CD4-positive, CD25-positive, alpha-beta regulatory T cell (primary cell): ENCODE data around the gene MT1B. TPM values are rescaled to one million over a fixed set of nuclear protein-coding genes. Genes with fewer than 3 reads are reported as not detected.
"Not testable (repeated sequence)": the region's sequence is repeated elsewhere in the genome, so short reads cannot be mapped to it uniquely, and the experiment has no call there.

Experiments used
- ATAC-seq, 2 donors: fragments of 150-1000 bp; cut with Tn5 transposase; one replicate each; pipeline ENCODE4 v1.10.0; 2021; ENCODE audit warnings: low read depth in 2 of 2, moderate number of reproducible peaks in 2 of 2, moderate library complexity in 1 of 2
- DNase-seq, 3 donors: peaks; one replicate each; pipeline versions ENCODE4 v3.0.0 to v3.0.0-alpha.2; 2012 to 2022; ENCODE audit warnings: mixed read lengths in 1 of 3
- H3K27ac ChIP-seq: one replicate; pipeline ENCODE4 v1.7.0; 2013; ENCODE audit warnings: mild to moderate bottlenecking, low read length; ENCODE audit not compliant: insufficient read depth, poor library complexity, severe bottlenecking
- H3K27me3 ChIP-seq: one replicate; pipeline ENCODE4 v1.7.0; 2013; ENCODE audit warnings: low read length; ENCODE audit not compliant: control insufficient read depth, insufficient read depth
- H3K36me3 ChIP-seq: one replicate; pipeline ENCODE4 v1.7.0; 2013; ENCODE audit warnings: mild to moderate bottlenecking, low read length, moderate library complexity; ENCODE audit not compliant: control insufficient read depth, insufficient read depth
- H3K4me1 ChIP-seq: 2 replicates; pipeline ENCODE4 v1.7.0; 2013; ENCODE audit warnings: mild to moderate bottlenecking, low read length; ENCODE audit not compliant: insufficient read depth, control insufficient read depth, poor library complexity, severe bottlenecking
- H3K4me3 ChIP-seq: one replicate; pipeline ENCODE4 v1.7.0; 2013; ENCODE audit warnings: low read depth, mild to moderate bottlenecking, low read length, moderate library complexity
- H3K9me3 ChIP-seq, 2 experiments: 1 replicate in 1 of 2; 2 replicates in 1 of 2; pipeline ENCODE4 v1.7.0; 2013; ENCODE audit warnings: low read length in 2 of 2, mild to moderate bottlenecking in 1 of 2, moderate library complexity in 1 of 2; ENCODE audit not compliant: control insufficient read depth in 2 of 2
- H3K27ac Mint-ChIP-seq, 3 donors: one replicate each; pipeline ENCODE4 v1.8.0; 2020 to 2022; ENCODE audit warnings: mild to moderate bottlenecking in 3 of 3, mixed read lengths in 3 of 3, moderate library complexity in 2 of 3
- H3K27me3 Mint-ChIP-seq: one replicate; pipeline ENCODE4 v1.8.0; 2022; ENCODE audit warnings: mild to moderate bottlenecking, mixed read lengths
- H3K36me3 Mint-ChIP-seq: one replicate; pipeline ENCODE4 v1.8.0; 2020; ENCODE audit warnings: mixed read lengths
- H3K4me1 Mint-ChIP-seq, 4 donors: one replicate each; pipeline ENCODE4 v1.8.0; 2020 to 2022; ENCODE audit warnings: mixed read lengths in 4 of 4, mild to moderate bottlenecking in 1 of 4
- H3K4me3 Mint-ChIP-seq, 4 donors: one replicate each; pipeline ENCODE4 v1.8.0; 2020 to 2022; ENCODE audit warnings: mild to moderate bottlenecking in 4 of 4, mixed read lengths in 4 of 4, moderate library complexity in 3 of 4
- H3K9me3 Mint-ChIP-seq, 7 donors: one replicate each; pipeline ENCODE4 v1.8.0; 2020 to 2022; ENCODE audit warnings: mixed read lengths in 7 of 7, mild to moderate bottlenecking in 3 of 7, moderate library complexity in 2 of 7
- polyA plus RNA-seq, 4 donors: library from polyadenylated mRNA; unstranded; fragments of 300-500 nt; fragmentation: Illumina TruSeq; gene quantifications; one replicate each; pipeline ENCODE4 v1.2.3, GENCODE V29; 2021
- total RNA-seq: library from RNA; stranded (reverse); gene quantifications from one replicate; pipeline ENCODE4 v1.2.3, GENCODE V29; 2022

Gene MT1B
- total and polyA plus RNA-seq, 5 donors from 2014 or later: not detected

DNA sequence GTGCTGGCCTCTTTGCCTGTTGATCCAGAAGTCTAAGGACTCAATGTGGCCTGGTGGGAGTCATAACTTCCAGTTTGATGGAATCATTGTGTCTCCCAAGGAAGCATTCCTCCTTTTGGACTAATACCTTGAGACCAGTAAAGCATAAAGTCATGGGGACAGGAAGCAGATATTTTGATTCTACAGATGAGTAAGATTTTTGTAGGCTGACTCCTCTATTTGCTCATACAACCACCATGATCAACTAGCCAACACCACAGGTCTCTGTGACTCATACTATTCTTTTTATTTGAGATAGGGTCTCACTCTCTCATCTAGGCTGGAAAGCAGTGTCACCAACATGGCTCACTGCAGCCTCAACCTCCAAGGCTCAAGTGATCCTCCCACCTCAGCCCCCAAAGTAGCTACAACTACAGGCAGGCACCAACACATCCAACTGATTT lies 37.1 kb upstream of the MT1B start:
- Mint-ChIP-seq H3K36me3 (no peaks in the 10 kb centered on the region), H3K9me3 (peaks cover 0 to 2% (median 0%) of the 10 kb centered on the region in 7 donors), H3K27ac (peak overlapping the region in 1 of 3 donors; percentile 41), H3K4me3 (no peak overlapping the region), H3K27me3 (peaks cover 6% of the 10 kb centered on the region), H3K4me1 (peaks cover 13 to 38% (median 24%) of the 10 kb centered on the region in 4 donors)
- Histone ChIP-seq H3K36me3 (no peaks in the 10 kb centered on the region), H3K9me3 (no peaks in the 10 kb centered on the region), H3K4me1 (peaks cover 29% of the 10 kb centered on the region), H3K4me3 (no peak overlapping the region), H3K27ac (no peak overlapping the region), H3K27me3 (peaks cover 4% of the 10 kb centered on the region)
- ATAC-seq (no peak), DNase-seq (peak in 1 of 3 donors; percentile 52)

DNA sequence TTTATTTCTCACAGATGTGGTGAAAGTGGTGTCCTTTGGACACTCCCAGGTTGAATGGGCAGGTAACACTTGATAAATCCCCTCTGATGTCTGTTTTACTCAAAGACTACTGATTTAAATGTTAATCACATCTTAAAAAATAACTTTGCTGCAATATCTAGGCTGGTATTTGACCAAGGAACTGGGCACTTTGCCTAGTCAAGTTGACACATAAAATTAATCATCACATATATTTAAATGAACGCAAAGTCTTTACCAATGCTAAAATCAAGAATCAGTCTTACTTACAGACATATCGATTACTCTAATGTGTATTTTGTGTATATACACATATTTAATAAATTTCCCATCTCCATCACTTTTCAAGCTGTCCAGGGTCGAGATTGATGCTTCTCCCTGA lies 36.3 kb upstream of the MT1B start:
- H3K4me3 ChIP-seq: no peak overlapping the region
- Mint-ChIP-seq H3K4me3 (peak overlapping the region in 1 of 4 donors; percentile 47), H3K4me1 (peaks cover 10 to 31% (median 18%) of the 10 kb centered on the region in 4 donors), H3K27me3 (peaks cover 6% of the 10 kb centered on the region), H3K27ac (no peak overlapping the region), H3K36me3 (no peaks in the 10 kb centered on the region), H3K9me3 (peaks cover 0 to 2% (median 0%) of the 10 kb centered on the region in 7 donors)
- no peaks in the 10 kb centered on the region for H3K36me3 ChIP-seq
- ATAC-seq: no peak
- peaks cover 4% of the 10 kb centered on the region for H3K27me3 ChIP-seq
- H3K4me1 ChIP-seq: peaks cover 21% of the 10 kb centered on the region
- no peaks in the 10 kb centered on the region for H3K9me3 ChIP-seq
- H3K27ac ChIP-seq: no peak overlapping the region
- DNase-seq: no peak

DNA sequence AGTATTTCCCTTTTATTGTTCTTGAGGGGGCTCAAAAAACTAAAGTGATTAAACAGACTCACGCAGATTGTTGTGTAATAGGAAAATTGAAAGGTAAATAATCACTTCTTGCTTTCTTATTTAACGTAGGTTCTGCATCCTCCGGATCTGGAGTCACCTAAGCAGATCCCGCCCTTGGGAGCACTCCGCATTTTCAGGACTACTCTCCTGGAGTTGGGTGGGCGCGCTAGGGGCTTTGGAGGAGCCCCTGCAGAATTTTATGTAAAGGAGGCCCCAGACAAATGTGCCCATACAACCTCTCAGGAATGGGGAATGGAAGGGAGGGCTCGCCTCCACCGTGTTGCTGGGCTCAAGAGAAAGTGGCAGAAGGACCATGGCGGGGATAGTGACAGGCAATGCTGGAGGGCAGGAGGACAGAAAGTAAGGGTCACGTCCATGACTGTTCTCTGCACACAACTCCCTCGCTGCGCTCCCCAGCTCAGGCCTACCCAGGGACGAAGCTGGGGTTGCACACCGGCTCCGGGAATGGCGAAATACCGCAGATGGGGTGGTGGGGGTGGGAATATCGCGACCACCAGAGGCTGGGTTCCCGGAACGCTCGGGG lies 35.0 kb upstream of the MT1B start:
- peak overlapping the region in 1 of 3 donors; percentile 83 for H3K27ac Mint-ChIP-seq
- Histone ChIP-seq H3K4me1 (peaks cover 13% of the 10 kb centered on the region), H3K27ac (no peak overlapping the region), H3K9me3 (no peaks in the 10 kb centered on the region), H3K36me3 (no peaks in the 10 kb centered on the region), H3K4me3 (no peak overlapping the region), H3K27me3 (peaks cover 4% of the 10 kb centered on the region)
- peak in 1 of 2 donors; percentile 14 for ATAC-seq
- H3K9me3 Mint-ChIP-seq: peaks cover 0 to 2% (median 0%) of the 10 kb centered on the region in 7 donors
- peak overlapping the region; percentile 58 to 85 (median 61) for H3K4me3 Mint-ChIP-seq
- H3K4me1 Mint-ChIP-seq: peaks cover 2 to 18% (median 9%) of the 10 kb centered on the region in 4 donors
- H3K27me3 Mint-ChIP-seq: peaks cover 6% of the 10 kb centered on the region
- no peaks in the 10 kb centered on the region for H3K36me3 Mint-ChIP-seq
- no peak for DNase-seq

GRCh38 chr16:56617212-56618085 lies 34.2 kb upstream of the MT1B start:
- peak overlapping the region; percentile 21 for H3K4me3 ChIP-seq
- H3K9me3 Mint-ChIP-seq: peaks cover 0 to 2% (median 0%) of the 10 kb centered on the region in 7 donors
- H3K27me3 ChIP-seq: peaks cover 4% of the 10 kb centered on the region
- peak overlapping the region; percentile 58 to 85 (median 70) for H3K4me3 Mint-ChIP-seq
- H3K27ac Mint-ChIP-seq: peak overlapping the region in 1 of 3 donors; percentile 73
- peaks cover 13% of the 10 kb centered on the region for H3K4me1 ChIP-seq
- no peaks in the 10 kb centered on the region for H3K36me3 ChIP-seq
- H3K27me3 Mint-ChIP-seq: peaks cover 6% of the 10 kb centered on the region
- H3K4me1 Mint-ChIP-seq: peaks cover 2 to 17% (median 10%) of the 10 kb centered on the region in 4 donors
- DNase-seq (peak; percentile 36 to 77 (median 40)), ATAC-seq (peak; percentile 63 to 88)
- H3K36me3 Mint-ChIP-seq: no peaks in the 10 kb centered on the region
- no peaks in the 10 kb centered on the region for H3K9me3 ChIP-seq
- H3K27ac ChIP-seq: no peak overlapping the region

DNA sequence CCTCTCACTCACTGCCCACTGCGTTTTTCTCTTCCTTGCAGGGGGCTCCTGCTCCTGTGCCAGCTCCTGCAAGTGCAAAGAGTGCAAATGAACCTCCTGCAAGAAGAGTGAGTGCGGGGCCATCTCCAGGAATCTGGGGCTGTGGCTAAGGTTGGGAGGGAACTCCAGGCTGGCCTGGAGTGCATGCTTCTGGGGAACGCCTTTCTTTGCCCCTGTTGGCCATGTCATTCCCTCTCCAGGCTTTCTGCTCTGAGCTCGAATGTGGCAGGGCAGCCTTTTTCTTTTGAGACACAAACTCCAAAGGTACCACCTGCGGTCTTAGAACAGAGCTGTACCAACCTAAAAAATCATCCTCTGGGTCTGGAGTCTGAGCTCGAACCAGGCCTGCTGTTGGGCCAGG lies 33.5 kb upstream of the MT1B start:
- H3K36me3 Mint-ChIP-seq: no peaks in the 10 kb centered on the region
- peaks cover 13% of the 10 kb centered on the region for H3K4me1 ChIP-seq
- DNase-seq: no peak
- H3K9me3 Mint-ChIP-seq: peaks cover 0 to 2% (median 0%) of the 10 kb centered on the region in 7 donors
- no peak overlapping the region for H3K4me3 ChIP-seq
- no peaks in the 10 kb centered on the region for H3K36me3 ChIP-seq
- peaks cover 4% of the 10 kb centered on the region for H3K27me3 ChIP-seq
- no peak overlapping the region for H3K27ac ChIP-seq
- H3K27ac Mint-ChIP-seq: no peak overlapping the region
- peak overlapping the region in 3 of 4 donors; percentile 43 to 85 (median 58) for H3K4me3 Mint-ChIP-seq
- peaks cover 2 to 17% (median 10%) of the 10 kb centered on the region in 4 donors for H3K4me1 Mint-ChIP-seq
- ATAC-seq: no peak
- peaks cover 9% of the 10 kb centered on the region for H3K27me3 Mint-ChIP-seq
- H3K9me3 ChIP-seq: no peaks in the 10 kb centered on the region

DNA sequence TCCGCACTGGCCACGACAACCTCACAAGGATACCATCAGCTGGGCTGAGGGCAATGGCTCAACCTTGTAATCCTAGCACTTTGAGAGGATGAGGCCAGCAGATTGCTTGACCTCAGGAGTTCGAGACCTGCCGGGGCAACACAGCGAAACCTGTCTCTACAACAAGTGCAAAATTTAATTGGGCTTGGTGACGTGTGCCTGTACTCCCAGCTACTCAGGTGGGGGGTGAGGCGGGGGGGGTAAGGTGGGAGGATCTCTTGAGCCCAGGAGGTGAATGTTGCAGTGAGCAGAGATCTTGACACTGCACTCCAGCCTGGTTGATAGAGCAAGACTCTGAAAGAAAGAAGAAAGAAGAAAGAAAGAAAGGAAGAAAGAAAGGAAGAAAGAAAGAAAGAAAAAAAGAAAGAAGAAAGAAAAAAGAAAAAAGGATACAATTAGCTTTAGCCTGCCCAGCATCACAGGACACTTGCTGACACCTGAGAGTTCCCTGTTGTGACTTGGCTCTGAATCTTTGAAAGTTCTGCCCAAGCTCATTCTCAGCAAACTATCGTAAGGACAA lies 31.3 kb upstream of the MT1B start:
- Histone ChIP-seq H3K4me3 (no peak overlapping the region), H3K9me3 (no peaks in the 10 kb centered on the region), H3K27me3 (peaks cover 4% of the 10 kb centered on the region), H3K27ac (no peak overlapping the region), H3K36me3 (no peaks in the 10 kb centered on the region), H3K4me1 (peaks cover 21% of the 10 kb centered on the region)
- ATAC-seq: no peak
- peaks cover 11% of the 10 kb centered on the region for H3K27me3 Mint-ChIP-seq
- H3K4me3 Mint-ChIP-seq: peak overlapping the region in 1 of 4 donors; percentile 51
- H3K36me3 Mint-ChIP-seq: no peaks in the 10 kb centered on the region
- no peak overlapping the region for H3K27ac Mint-ChIP-seq
- H3K9me3 Mint-ChIP-seq: peaks cover 0 to 2% (median 0%) of the 10 kb centered on the region in 7 donors
- H3K4me1 Mint-ChIP-seq: peaks cover 2 to 22% (median 13%) of the 10 kb centered on the region in 4 donors
- DNase-seq: no peak

GRCh38 chr16:56621665-56622445 lies 29.8 kb upstream of the MT1B start:
- not testable (repeated sequence) for H3K27me3 ChIP-seq, ATAC-seq, H3K9me3 Mint-ChIP-seq, H3K27me3 Mint-ChIP-seq, H3K36me3 ChIP-seq, H3K4me3 Mint-ChIP-seq, DNase-seq, H3K36me3 Mint-ChIP-seq, H3K27ac Mint-ChIP-seq, H3K27ac ChIP-seq, H3K4me3 ChIP-seq, H3K9me3 ChIP-seq
- H3K4me1 ChIP-seq: peaks cover 34% of the 10 kb centered on the region
- peaks cover 4 to 27% (median 15%) of the 10 kb centered on the region in 4 donors for H3K4me1 Mint-ChIP-seq
